C1 segment of cervical spinal cord (tissue), 14 donors: ENCODE measurements around the gene GGPS1.
A peak's percentile ranks its signal among the peaks of the same experiment; 100 is the strongest.
"Not testable (repeated sequence)": the region's sequence is repeated elsewhere in the genome, so short reads cannot be mapped to it uniquely, and the experiment has no call there.

Source experiments
- DNase-seq, 14 donors: peaks; one replicate each; lab custom pipeline; 2025; lab: John Stamatoyannopoulos, UW

GGPS1 gene

DNA sequence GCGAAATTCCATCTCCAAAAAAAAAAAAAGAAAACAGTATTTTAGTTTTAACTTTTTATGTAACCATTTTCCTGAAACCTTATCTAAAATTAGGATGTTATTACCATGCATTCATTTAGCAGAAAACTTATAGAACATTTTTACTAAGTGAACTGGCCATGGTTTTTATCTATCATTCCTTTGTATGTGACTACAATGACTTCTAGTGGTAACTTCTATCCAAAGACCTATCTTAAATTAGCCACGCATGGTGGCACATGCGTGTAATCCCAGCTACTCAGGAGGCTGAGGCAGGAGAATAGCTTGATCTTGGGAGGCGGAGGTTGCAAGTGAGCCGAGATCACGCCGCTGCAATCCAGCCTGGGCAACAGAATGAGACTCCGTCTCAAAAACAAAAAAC lies 11.4 kb downstream of the GGPS1 start:
- DNase-seq = no peak

- DNase-seq = no peak
Observed at GRCh38 chr1:235341334-235341733, 13.0 kb downstream of the GGPS1 start.

DNA sequence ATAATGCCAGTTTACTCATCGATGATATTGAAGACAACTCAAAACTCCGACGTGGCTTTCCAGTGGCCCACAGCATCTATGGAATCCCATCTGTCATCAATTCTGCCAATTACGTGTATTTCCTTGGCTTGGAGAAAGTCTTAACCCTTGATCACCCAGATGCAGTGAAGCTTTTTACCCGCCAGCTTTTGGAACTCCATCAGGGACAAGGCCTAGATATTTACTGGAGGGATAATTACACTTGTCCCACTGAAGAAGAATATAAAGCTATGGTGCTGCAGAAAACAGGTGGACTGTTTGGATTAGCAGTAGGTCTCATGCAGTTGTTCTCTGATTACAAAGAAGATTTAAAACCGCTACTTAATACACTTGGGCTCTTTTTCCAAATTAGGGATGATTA lies 13.7 kb downstream of the GGPS1 start:
- DNase-seq = no peak

GRCh38 chr1:235342471-235342870 lies 14.1 kb downstream of the GGPS1 start:
- DNase-seq = no peak

GRCh38 chr1:235343726-235344125 lies 15.4 kb downstream of the GGPS1 start:
- DNase-seq = no peak

DNA sequence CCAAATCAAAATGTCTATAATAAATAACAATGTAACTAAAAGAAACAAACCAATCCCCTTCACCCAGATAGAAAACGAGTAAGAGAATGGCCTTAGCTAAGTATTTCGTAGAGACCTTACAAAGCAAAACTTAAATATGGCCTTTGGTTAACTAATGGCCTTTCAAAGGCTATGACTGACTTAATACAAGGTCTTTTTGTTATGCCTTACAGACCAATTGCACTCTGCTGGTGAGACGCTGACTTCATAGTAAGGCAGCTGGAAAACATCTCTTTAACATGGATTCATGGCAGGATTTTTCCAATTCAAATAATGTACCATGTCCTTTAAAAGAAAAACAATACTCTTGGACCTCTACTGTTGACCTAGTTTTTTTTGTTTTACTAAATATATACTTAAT lies 23.1 kb downstream of the GGPS1 start:
- no peak for DNase-seq

DNA sequence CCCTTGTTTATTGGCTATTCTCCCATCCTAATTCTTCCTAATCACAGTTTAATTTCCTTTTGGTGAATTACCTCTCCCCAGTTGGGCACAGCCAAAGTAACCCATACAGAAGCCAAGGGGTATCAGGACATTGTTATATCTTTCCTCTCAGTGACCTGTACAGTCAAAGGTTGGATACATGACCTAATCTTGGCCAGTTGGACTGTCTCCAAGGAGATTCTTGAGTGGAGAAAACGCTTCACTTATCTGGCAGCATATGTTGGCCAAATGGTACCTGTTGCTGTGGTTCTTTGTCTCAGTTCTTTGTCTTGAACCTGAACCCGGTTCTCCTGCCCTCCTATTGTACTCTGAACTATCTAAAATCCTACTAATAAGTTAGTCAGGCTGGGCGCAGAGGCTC lies 23.5 kb downstream of the GGPS1 start:
- no peak for DNase-seq

DNA sequence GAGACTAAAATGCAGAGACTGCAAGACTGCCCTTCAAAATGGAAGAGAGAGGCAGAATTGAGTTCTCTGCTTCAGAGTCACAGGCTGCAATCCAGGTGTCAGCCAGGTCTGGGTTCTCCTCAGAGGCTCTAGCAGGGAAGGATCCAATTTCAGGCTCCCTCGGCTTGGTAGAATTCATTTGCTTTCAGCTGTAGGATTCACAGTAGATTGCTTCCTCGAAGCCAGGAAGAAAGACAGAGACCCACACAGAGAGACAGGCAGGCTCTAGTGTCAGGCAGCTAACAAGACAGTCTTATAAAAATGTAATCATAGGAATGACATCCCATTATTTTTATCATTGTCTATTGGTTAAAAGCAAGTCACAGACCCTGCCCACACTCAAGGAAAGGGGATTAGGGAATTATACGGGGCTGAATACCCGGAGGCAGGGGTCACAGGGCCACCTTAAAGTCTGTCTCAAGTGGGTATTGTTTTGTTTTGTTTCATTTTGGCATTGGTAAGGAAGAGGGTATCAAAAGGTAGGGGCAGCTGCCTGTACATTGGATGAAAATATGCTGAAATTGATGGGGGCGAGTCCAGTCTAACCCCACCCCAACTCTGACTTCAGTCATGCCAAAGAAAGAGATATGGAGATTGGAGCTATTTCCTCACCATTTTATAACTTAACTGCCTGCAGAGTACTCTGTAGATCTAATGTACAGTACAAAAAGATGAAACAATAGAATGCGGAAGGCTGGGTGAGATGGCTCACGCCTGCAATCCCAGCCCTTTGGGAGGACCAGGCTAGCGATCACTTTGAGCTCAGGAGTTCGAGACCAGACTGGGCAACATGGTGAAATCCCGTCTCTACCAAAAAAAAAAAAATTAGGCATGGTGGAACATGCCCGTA lies 29.4 kb downstream of the GGPS1 start:
- no peak for DNase-seq

- DNase-seq = no peak
Observed at GRCh38 chr1:235358899-235359298, 30.5 kb downstream of the GGPS1 start.

DNA sequence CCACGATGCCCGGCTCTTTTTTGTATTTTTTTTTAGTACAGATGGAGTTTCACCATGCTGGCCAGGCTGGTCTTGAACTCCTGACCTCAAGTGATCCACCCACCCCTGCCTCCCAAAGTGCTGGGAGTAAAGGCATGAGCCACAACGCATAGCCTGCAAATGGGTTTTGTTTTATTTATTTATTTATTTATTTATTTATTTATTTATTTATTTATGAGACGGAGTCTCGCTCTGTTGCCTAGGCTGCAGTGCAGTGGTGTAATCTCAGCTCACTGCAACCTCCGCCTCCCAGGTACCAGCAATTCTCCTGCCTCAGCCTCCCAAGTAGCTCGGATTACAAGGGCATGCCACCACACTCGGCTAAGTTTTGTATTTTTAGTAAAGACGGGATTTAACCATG lies 35.8 kb downstream of the GGPS1 start:
- DNase-seq = not testable (repeated sequence)

GRCh38 chr1:235366286-235366685 lies 37.9 kb downstream of the GGPS1 start:
- peak in 1 of 14 donors; percentile 7 for DNase-seq

GRCh38 chr1:235367000-235367908 lies 38.9 kb downstream of the GGPS1 start, which contains the start of gene TBCE:
Gene TBCE, plus strand, starts transcription at chr1:235367427. Its CDS starts 12,623 bp downstream, at chr1:235380050.
- DNase-seq = peak; percentile 54 to 98 (median 86)

DNA sequence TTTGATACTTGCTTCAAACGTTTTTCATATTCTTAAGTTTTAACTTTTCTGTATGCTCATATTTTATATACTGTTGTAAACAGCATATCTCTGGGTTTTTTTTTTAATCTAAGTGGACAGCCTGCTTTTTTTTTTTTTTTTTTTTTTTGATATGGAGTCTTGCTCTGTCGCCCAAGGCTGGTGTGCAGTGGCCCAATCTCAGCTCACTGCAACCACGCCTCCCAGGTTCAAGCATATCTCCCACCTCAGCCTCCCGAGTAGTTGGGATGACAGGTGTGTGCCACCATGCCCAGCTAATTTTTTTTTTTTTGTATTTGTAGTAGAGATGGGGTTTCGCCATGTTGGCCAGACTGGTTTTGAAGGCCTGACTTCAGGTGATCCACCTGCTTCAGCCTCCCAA lies 40.1 kb downstream of the GGPS1 start:
- no peak for DNase-seq

- no peak for DNase-seq
Observed at GRCh38 chr1:235369802-235370201, 41.4 kb downstream of the GGPS1 start.

- no peak for DNase-seq
Observed at GRCh38 chr1:235375919-235376605, 47.7 kb downstream of the GGPS1 start.

DNA sequence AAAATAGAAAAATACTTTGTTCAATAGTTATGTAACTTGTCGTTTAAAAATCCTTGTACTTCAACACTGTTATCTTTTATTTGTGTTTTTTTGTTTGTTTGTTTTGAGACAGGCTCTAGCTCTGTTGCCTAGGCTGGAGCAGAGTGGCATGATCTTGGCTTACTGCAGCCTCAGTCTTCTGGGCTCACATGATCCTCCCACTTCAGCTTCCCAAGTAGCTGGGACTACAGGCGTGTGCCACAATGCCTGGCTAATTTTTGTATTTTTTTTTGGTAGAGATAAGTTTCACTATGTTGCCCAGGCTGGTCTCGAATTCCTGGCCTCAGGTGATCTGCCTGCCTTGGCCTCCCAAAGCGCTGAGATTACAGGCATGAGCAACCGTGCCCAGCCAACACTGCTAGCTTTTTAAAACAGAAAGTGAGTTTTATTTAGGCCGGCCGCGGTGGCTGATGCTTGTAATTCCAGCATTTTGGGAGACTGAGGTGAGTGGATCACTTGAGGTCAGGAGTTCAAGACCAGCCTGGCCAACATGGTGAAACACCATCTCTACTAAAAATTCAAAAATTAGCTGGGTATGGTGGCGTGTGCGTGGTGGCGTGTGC lies 49.9 kb downstream of the GGPS1 start:
- DNase-seq = not testable (repeated sequence)

- not testable (repeated sequence) for DNase-seq
Observed at GRCh38 chr1:235381955-235382739, 53.8 kb downstream of the GGPS1 start.

GRCh38 chr1:235385633-235386032 lies 57.3 kb downstream of the GGPS1 start:
- DNase-seq = not testable (repeated sequence)

DNA sequence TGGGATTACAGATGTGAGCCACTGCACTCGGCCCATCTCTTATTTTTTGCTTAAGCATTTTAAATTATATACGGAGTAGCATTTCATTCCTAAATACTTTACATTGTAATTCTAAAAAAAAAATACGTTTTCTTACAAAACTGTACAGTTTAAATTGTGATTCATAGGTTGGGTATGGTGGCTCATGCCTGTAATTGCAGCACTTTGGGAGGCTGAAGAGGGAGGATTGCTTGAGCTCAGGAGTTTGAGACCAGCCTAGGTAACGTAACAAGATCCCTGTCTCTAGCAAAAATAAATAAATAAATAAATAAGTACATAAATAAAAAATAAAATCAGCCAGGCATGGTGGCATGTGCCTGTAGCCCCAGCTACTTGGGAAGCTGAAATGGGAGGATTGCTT lies 63.5 kb downstream of the GGPS1 start:
- DNase-seq = no peak
